ENCODE results near the gene CACNA2D3.
"Not testable (repeated sequence)": the region's sequence is repeated elsewhere in the genome, so short reads cannot be mapped to it uniquely, and the experiment has no call there.

CACNA2D3 gene

GRCh38 chr3:54955496-54955895 lies 833.1 kb downstream of the CACNA2D3 start:
- no peak for DNase-seq

GRCh38 chr3:54955941-54956340 lies 833.6 kb downstream of the CACNA2D3 start:
- DNase-seq, result no peak

GRCh38 chr3:54957711-54958110 lies 835.4 kb downstream of the CACNA2D3 start:
- DNase-seq, result no peak

- no peak for DNase-seq
These were observed 837.7 kb downstream of the CACNA2D3 start for GRCh38 chr3:54960082-54960481.

- no peak for DNase-seq
These were observed 838.3 kb downstream of the CACNA2D3 start for GRCh38 chr3:54960701-54961100.

- DNase-seq, result no peak
These were observed 839.8 kb downstream of the CACNA2D3 start for GRCh38 chr3:54962200-54962599.

GRCh38 chr3:54963641-54964040 lies 841.3 kb downstream of the CACNA2D3 start:
- DNase-seq, result no peak

- DNase-seq, result no peak
These were observed 841.7 kb downstream of the CACNA2D3 start for GRCh38 chr3:54964081-54964480.

GRCh38 chr3:54965746-54966145 lies 843.4 kb downstream of the CACNA2D3 start:
- no peak for DNase-seq

GRCh38 chr3:54966979-54967378 lies 844.6 kb downstream of the CACNA2D3 start:
- DNase-seq, result no peak

- DNase-seq, result no peak
These were observed 845.4 kb downstream of the CACNA2D3 start for GRCh38 chr3:54967731-54968161.

GRCh38 chr3:54968546-54969172 lies 846.3 kb downstream of the CACNA2D3 start:
- no peak for DNase-seq

GRCh38 chr3:54969652-54970051 lies 847.3 kb downstream of the CACNA2D3 start:
- DNase-seq, result no peak

- DNase-seq, result no peak
These were observed 848.5 kb downstream of the CACNA2D3 start for GRCh38 chr3:54970895-54971294.

- no peak for DNase-seq
These were observed 855.1 kb downstream of the CACNA2D3 start for GRCh38 chr3:54977439-54977838.

GRCh38 chr3:54977946-54978345 lies 855.6 kb downstream of the CACNA2D3 start:
- DNase-seq, result not testable (repeated sequence)

- no peak for DNase-seq
These were observed 860.5 kb downstream of the CACNA2D3 start for GRCh38 chr3:54982807-54983206.

- no peak for DNase-seq
These were observed 861.1 kb downstream of the CACNA2D3 start for GRCh38 chr3:54983266-54984099.

- no peak for DNase-seq
These were observed 863.5 kb downstream of the CACNA2D3 start for GRCh38 chr3:54985856-54986255.

- no peak for DNase-seq
These were observed 863.9 kb downstream of the CACNA2D3 start for GRCh38 chr3:54986294-54986693.

- no peak for DNase-seq
These were observed 865.4 kb downstream of the CACNA2D3 start for GRCh38 chr3:54987719-54988118.

- DNase-seq, result no peak
These were observed 866.0 kb downstream of the CACNA2D3 start for GRCh38 chr3:54988302-54988837.

- no peak for DNase-seq
These were observed 866.7 kb downstream of the CACNA2D3 start for GRCh38 chr3:54988838-54989630.

Measured in CD4-positive, alpha-beta T cell treated with Interleukin-17A for 4 hours (primary cell).